Keratinocyte (primary cell): ENCODE results near the gene PUDP. TPM values are rescaled to one million over a fixed set of nuclear protein-coding genes. Genes with fewer than 3 reads are reported as not detected.

Experiments
- DNase-seq: peaks from one replicate; pipeline ENCODE4 v3.0.0-alpha.2; 2011; ENCODE audit warnings: low read depth, missing footprints, low spot score
- FAIRE-seq: peaks from 2 replicates; lab custom pipeline; 2011; peaks lifted over from hg19 to GRCh38; lab: Jason Lieb, UNC
- H2AFZ ChIP-seq: 2 replicates; pipeline ENCODE4 v1.6.0; 2012; ENCODE audit warnings: low read length, control low read depth, inconsistent platforms; ENCODE audit not compliant: control insufficient read depth
- H3K27ac ChIP-seq: 2 replicates; pipeline ENCODE4 v1.5.1; 2011; ENCODE audit warnings: low read length; ENCODE audit not compliant: control insufficient read depth, insufficient read depth
- H3K27me3 ChIP-seq: 3 replicates; pipeline ENCODE4 v1.6.0; 2011; ENCODE audit warnings: low read length; ENCODE audit not compliant: control insufficient read depth, insufficient read depth; ENCODE audit errors: extremely low read depth
- H3K36me3 ChIP-seq, 2 experiments: 2 replicates in 1 of 2; 3 replicates in 1 of 2; pipeline ENCODE4 v1.5.1; 2011; ENCODE audit warnings: low read length in 2 of 2, mild to moderate bottlenecking in 1 of 2; ENCODE audit not compliant: control insufficient read depth in 2 of 2, insufficient read depth in 2 of 2; ENCODE audit errors: extremely low read depth in 1 of 2
- H3K4me1 ChIP-seq: 3 replicates; pipeline ENCODE4 v1.5.1; 2011; ENCODE audit warnings: low read length; ENCODE audit not compliant: control insufficient read depth, insufficient read depth; ENCODE audit errors: extremely low read depth
- H3K4me2 ChIP-seq: 3 replicates; pipeline ENCODE4 v1.6.0; 2011; ENCODE audit warnings: low read depth, low read length; ENCODE audit not compliant: control insufficient read depth, insufficient read depth; ENCODE audit errors: extremely low read depth
- H3K4me3 ChIP-seq, 3 experiments: fragments of 200-600 bp in 1 of 3; sonication (generic) in 1 of 3; 2 replicates in 2 of 3; 3 replicates in 1 of 3; pipeline ENCODE4 v1.5.1; 2011 to 2016; ENCODE audit warnings: low read length in 3 of 3, mild to moderate bottlenecking in 3 of 3, control low read depth in 2 of 3, inconsistent platforms in 1 of 3, low read depth in 1 of 3, mixed read lengths in 1 of 3, mixed run types in 1 of 3, moderate library complexity in 1 of 3; ENCODE audit not compliant: control insufficient read depth in 2 of 3, insufficient read depth in 2 of 3; ENCODE audit errors: extremely low read depth in 1 of 3
- H3K79me2 ChIP-seq: 2 replicates; pipeline ENCODE4 v1.6.0; 2012; ENCODE audit warnings: low read length; ENCODE audit not compliant: control insufficient read depth, insufficient read depth
- H3K9ac ChIP-seq: 3 replicates; pipeline ENCODE4 v1.6.0; 2011; ENCODE audit warnings: low read length; ENCODE audit not compliant: control insufficient read depth, insufficient read depth; ENCODE audit errors: extremely low read depth
- H3K9me1 ChIP-seq: 3 replicates; pipeline ENCODE4 v1.6.0; 2011; ENCODE audit warnings: low read length; ENCODE audit not compliant: control insufficient read depth, insufficient read depth; ENCODE audit errors: extremely low read depth
- H3K9me3 ChIP-seq: 2 replicates; pipeline ENCODE4 v1.5.1; 2012; ENCODE audit warnings: low read depth, low read length; ENCODE audit not compliant: control insufficient read depth
- H4K20me1 ChIP-seq: 3 replicates; pipeline ENCODE4 v1.6.0; 2011; ENCODE audit warnings: low read length; ENCODE audit not compliant: control insufficient read depth, insufficient read depth; ENCODE audit errors: extremely low read depth
- EZH2 ChIP-seq: IDR thresholded peaks from one replicate; pipeline ENCODE4 v1.6.1; 2012; ENCODE audit warnings: inconsistent platforms, mild to moderate bottlenecking, low read length, moderate library complexity
- dilution Hi-C: fragments of 300-500 bp; cut with MboI; formaldehyde crosslinking; loops from one replicate; pipeline ENCODE4 v1.7.0; 2020; ENCODE audit warnings: low sequenced_read_pairs; ENCODE audit not compliant: extremely low pct_ligation_motif_present
- polyA plus RNA-seq, 5 experiments: library from polyadenylated mRNA; depleted of rRNA in 3 of 5; stranded (reverse) in 3 of 5; stranded (forward) in 1 of 5; unstranded in 1 of 5; fragments of >200 nt; gene quantifications; 1 replicate in 1 of 5; 2 replicates in 3 of 5; 3 replicates in 1 of 5; pipeline versions ENCODE4 v1.2.1 to v1.2.3, GENCODE V29; 2011 to 2012; ENCODE audit warnings: missing spikeins in 2 of 5, low read depth in 1 of 5, low replicate concordance in 1 of 5
- TF ChIP-seq, protein P1 (sequence below), 3 experiments: IDR thresholded peaks in 1 of 3; conservative IDR thresholded peaks in 1 of 3; optimal IDR thresholded peaks in 1 of 3; 2 replicates in 2 of 3; 3 replicates in 1 of 3; pipeline versions ENCODE3 to v1.5.1; 2011; ENCODE audit warnings: low read length in 3 of 3, mild to moderate bottlenecking in 3 of 3, moderate library complexity in 2 of 3, control low read depth in 1 of 3, inconsistent platforms in 1 of 3; ENCODE audit not compliant: insufficient read depth in 2 of 3; ENCODE audit errors: extremely low read depth in 1 of 3

PUDP gene
- polyA plus RNA-seq, 1 donor (not counting 4 experiments of a cell fraction or from before 2014, with no cell fraction given) = 48.0 TPM

DNA sequence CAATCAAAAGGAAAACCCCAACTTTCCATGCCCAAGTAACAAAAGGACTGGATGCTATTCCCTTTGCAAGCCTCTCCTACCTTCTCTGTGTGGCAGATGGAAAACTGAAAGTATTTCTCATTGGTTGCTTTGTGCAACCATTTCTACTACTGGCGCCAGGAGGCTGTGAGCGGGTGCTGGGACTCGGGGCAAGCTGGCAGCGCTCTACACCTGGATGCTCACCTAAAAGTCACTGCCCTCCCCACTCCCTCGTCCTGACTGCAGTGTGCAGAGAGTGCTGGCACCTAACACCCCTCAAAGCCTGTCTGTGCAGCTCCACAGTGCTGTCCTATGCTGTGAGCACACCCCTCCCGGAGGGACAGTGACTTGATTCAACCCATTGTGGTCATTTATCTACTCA lies 54.6 kb downstream of the PUDP start:
- Histone ChIP-seq H3K9me1 (no peaks in the 10 kb centered on the region), H3K79me2 (peaks cover 7% of the 10 kb centered on the region), H3K4me2 (no peak overlapping the region), H3K27me3 (no peaks in the 10 kb centered on the region), H4K20me1 (peaks cover 7% of the 10 kb centered on the region), H2AFZ (no peak overlapping the region), H3K9me3 (no peaks in the 10 kb centered on the region), H3K27ac (no peak overlapping the region), H3K4me1 (no peaks in the 10 kb centered on the region), H3K36me3 (peaks cover 1 to 6% of the 10 kb centered on the region in 2 experiments), H3K4me3 (no peak overlapping the region), H3K9ac (no peak overlapping the region)
- no peak for TF ChIP-seq EZH2
- TF ChIP-seq, protein P1, sequence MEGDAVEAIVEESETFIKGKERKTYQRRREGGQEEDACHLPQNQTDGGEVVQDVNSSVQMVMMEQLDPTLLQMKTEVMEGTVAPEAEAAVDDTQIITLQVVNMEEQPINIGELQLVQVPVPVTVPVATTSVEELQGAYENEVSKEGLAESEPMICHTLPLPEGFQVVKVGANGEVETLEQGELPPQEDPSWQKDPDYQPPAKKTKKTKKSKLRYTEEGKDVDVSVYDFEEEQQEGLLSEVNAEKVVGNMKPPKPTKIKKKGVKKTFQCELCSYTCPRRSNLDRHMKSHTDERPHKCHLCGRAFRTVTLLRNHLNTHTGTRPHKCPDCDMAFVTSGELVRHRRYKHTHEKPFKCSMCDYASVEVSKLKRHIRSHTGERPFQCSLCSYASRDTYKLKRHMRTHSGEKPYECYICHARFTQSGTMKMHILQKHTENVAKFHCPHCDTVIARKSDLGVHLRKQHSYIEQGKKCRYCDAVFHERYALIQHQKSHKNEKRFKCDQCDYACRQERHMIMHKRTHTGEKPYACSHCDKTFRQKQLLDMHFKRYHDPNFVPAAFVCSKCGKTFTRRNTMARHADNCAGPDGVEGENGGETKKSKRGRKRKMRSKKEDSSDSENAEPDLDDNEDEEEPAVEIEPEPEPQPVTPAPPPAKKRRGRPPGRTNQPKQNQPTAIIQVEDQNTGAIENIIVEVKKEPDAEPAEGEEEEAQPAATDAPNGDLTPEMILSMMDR (optimal IDR thresholded peaks at IDR 0.05 in 1 of 3, IDR thresholded peaks at IDR 0.05 in 1 of 3, conservative IDR thresholded peaks at IDR 0.05 in 1 of 3; ENCODE audit: extremely low read depth in 1 of 3, insufficient read depth in 2 of 3, low read length in 3 of 3) = no peak
- dilution Hi-C loops = no loop called here
- FAIRE-seq (no peak), DNase-seq (no peak)

DNA sequence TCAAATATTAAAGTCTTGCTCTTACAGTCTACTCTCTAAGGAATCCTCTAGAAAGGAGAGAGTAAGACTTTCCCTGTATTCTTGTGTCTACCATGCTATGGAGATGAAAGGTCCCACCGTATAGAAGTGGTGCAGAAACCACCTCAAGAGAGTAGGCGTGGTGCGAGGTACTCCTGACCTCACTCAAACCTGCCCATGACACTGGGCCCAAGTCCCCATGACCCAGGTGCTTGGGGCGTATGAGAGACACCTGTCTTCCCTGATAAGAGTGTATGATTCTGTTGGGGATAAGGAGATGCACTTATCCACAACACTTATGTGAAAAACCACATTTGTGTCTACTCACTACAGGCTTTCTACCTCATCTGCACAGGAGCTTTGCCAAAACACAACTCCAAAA lies 55.4 kb downstream of the PUDP start:
- FAIRE-seq (no peak), DNase-seq (no peak)
- dilution Hi-C loops = no loop called here
- Histone ChIP-seq H3K27me3 (no peaks in the 10 kb centered on the region), H3K4me2 (no peak overlapping the region), H3K9ac (no peak overlapping the region), H3K27ac (no peak overlapping the region), H4K20me1 (peaks cover 4% of the 10 kb centered on the region), H3K4me3 (no peak overlapping the region), H3K79me2 (peaks cover 4% of the 10 kb centered on the region), H3K36me3 (no peaks in the 10 kb centered on the region), H3K9me1 (no peaks in the 10 kb centered on the region), H2AFZ (no peak overlapping the region), H3K4me1 (no peaks in the 10 kb centered on the region), H3K9me3 (no peaks in the 10 kb centered on the region)
- no peak for TF ChIP-seq EZH2
- TF ChIP-seq, protein P1 (optimal IDR thresholded peaks at IDR 0.05 in 1 of 3, IDR thresholded peaks at IDR 0.05 in 1 of 3, conservative IDR thresholded peaks at IDR 0.05 in 1 of 3; ENCODE audit: extremely low read depth in 1 of 3, insufficient read depth in 2 of 3, low read length in 3 of 3) = no peak
